Measurements from ENCODE around the gene ENOX2. TPM values are rescaled to one million over a fixed set of nuclear protein-coding genes. Genes with fewer than 3 reads are reported as not detected.
A peak's percentile ranks its signal among the peaks of the same experiment; 100 is the strongest.
"Not testable (repeated sequence)": the region's sequence is repeated elsewhere in the genome, so short reads cannot be mapped to it uniquely, and the experiment has no call there.

ENOX2 gene
- 14.5 and 15.1 TPM in 2 replicates for total RNA-seq (2014; rRNA removed)
- polyA plus RNA-seq (2012) = 3.7 TPM

- DNase-seq (ENCODE audit: low read depth) = peak; percentile 96
Measured at GRCh38 chrX:130902783-130903613, at the start of gene ENOX2. Gene ENOX2, minus strand, starts transcription at chrX:130903209. Its CDS starts 199,993 bp downstream, at chrX:130703216.

GRCh38 chrX:130952266-130953043 lies 49.4 kb upstream of the ENOX2 start:
- DNase-seq (ENCODE audit: low read depth) = no peak

- DNase-seq (ENCODE audit: low read depth) = no peak
Measured at GRCh38 chrX:130944230-130944629, 41.2 kb upstream of the ENOX2 start.

- no peak for DNase-seq (ENCODE audit: low read depth)
Measured at GRCh38 chrX:130937101-130937500, 34.1 kb upstream of the ENOX2 start.

GRCh38 chrX:130933358-130933757 lies 30.3 kb upstream of the ENOX2 start:
- no peak for DNase-seq (ENCODE audit: low read depth)

GRCh38 chrX:130920405-130920804 lies 17.4 kb upstream of the ENOX2 start:
- DNase-seq (ENCODE audit: low read depth) = not testable (repeated sequence)

- DNase-seq (ENCODE audit: low read depth) = not testable (repeated sequence)
Measured at GRCh38 chrX:130919676-130920075, 16.7 kb upstream of the ENOX2 start.

- not testable (repeated sequence) for DNase-seq (ENCODE audit: low read depth)
Measured at GRCh38 chrX:130918498-130918897, 15.5 kb upstream of the ENOX2 start.

GRCh38 chrX:130916636-130917422 lies 13.8 kb upstream of the ENOX2 start:
- DNase-seq (ENCODE audit: low read depth) = peak; percentile 25

- DNase-seq (ENCODE audit: low read depth) = no peak
Measured at GRCh38 chrX:130915302-130915701, 12.3 kb upstream of the ENOX2 start.

GRCh38 chrX:130909469-130910136 lies 6.6 kb upstream of the ENOX2 start:
- no peak for DNase-seq (ENCODE audit: low read depth)

GRCh38 chrX:130906776-130907175 lies 3.8 kb upstream of the ENOX2 start:
- no peak for DNase-seq (ENCODE audit: low read depth)

- DNase-seq (ENCODE audit: low read depth) = no peak
Measured at GRCh38 chrX:130902446-130902782, 595 bp downstream of the ENOX2 start.

GRCh38 chrX:130896802-130897501 lies 6.1 kb downstream of the ENOX2 start:
- DNase-seq (ENCODE audit: low read depth) = peak; percentile 55

- no peak for DNase-seq (ENCODE audit: low read depth)
Measured at GRCh38 chrX:130896026-130896425, 7.0 kb downstream of the ENOX2 start.

- no peak for DNase-seq (ENCODE audit: low read depth)
Measured at GRCh38 chrX:130895299-130895698, 7.7 kb downstream of the ENOX2 start.

GRCh38 chrX:130893356-130894085 lies 9.5 kb downstream of the ENOX2 start:
- peak; percentile 50 for DNase-seq (ENCODE audit: low read depth)

- DNase-seq (ENCODE audit: low read depth) = no peak
Measured at GRCh38 chrX:130887376-130887775, 15.6 kb downstream of the ENOX2 start.

GRCh38 chrX:130885996-130886395 lies 17.0 kb downstream of the ENOX2 start:
- DNase-seq (ENCODE audit: low read depth) = no peak

- no peak for DNase-seq (ENCODE audit: low read depth)
Measured at GRCh38 chrX:130885508-130885907, 17.5 kb downstream of the ENOX2 start.

Data from LHCN-M2 (cell line).